ENCODE results near the gene GCN1. TPM values are rescaled to one million over a fixed set of nuclear protein-coding genes. Genes with fewer than 3 reads are reported as not detected.
A peak's percentile ranks its signal among the peaks of the same experiment; 100 is the strongest.

The GCN1 gene
- total RNA-seq, 1 experiment from 2014 or later: 181 TPM

DNA sequence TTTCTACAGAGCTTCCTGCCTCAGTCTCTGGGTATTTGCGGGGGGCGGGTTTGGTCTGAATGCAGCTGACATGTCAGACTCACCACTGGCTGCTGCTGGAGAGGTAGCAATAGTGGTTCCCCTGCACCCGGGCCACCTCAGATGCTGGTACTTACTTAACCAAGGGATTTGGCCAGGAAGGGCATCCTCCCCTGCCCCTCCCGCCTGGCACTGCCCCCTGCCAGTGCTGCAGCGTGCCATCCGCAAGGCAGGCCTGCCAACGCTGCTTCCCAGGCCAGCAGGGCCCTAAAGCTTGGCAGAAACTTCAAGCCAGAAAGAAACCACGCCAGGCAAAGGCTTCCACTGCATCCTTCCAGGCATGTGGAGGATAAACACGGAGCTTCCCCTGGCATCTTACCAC, 100.0 kb downstream of the GCN1 start (continued):
- TF ChIP-seq ZNF317 (CRISPR knock-in tag; IDR thresholded peaks at IDR 0.05; ENCODE audit: borderline replicate concordance, low read depth) (no peak), NR2C2 (CRISPR knock-in tag; IDR thresholded peaks at IDR 0.05) (no peak), ATF2 (CRISPR knock-in tag; IDR thresholded peaks at IDR 0.05; ENCODE audit: borderline replicate concordance, low read depth) (no peak)

GRCh38 chr12:120093592-120094355, 100.7 kb downstream of the GCN1 start:
- DNase-seq (ENCODE audit: low spot score) (peak; percentile 85), ATAC-seq (peak; percentile 84)
- POLR2A ChIA-PET: interaction anchor here (1.1 to 2.2 kb wide), 4 partner anchors 23 to 105 kb away, joined by 3 to 9 read pairs (median 8); partner anchors contain the start of genes BICDL1 and RAB35
- Mint-ChIP-seq H3K9me3 (no peaks in the 10 kb centered on the region), H3K4me1 (peaks cover 36% of the 10 kb centered on the region), H3K36me3 (peaks cover 12% of the 10 kb centered on the region), H3K27me3 (ENCODE audit: low read depth) (no peaks in the 10 kb centered on the region), H3K4me3 (no peak overlapping the region), H3K27ac (peak overlapping the region; percentile 85; the same call in 1 of the 2 replicates)
- CTCF ChIA-PET: interaction anchor here (0.5 to 2.2 kb wide), 12 partner anchors 8 to 172 kb away, joined by 3 to 6 read pairs (median 4); partner anchors contain the start of genes PXN and RAB35
- TF ChIP-seq FOXP4 (CRISPR knock-in tag; IDR thresholded peaks at IDR 0.05) (no peak), ETV6 (CRISPR knock-in tag; IDR thresholded peaks at IDR 0.05) (peak; percentile 58; the same call in 1 of the 2 replicates), ZNF423 (CRISPR knock-in tag; IDR thresholded peaks at IDR 0.05) (peak; percentile 47; the same call in 1 of the 2 replicates), FOXK1 (CRISPR knock-in tag; IDR thresholded peaks at IDR 0.05) (0 out of 2 replicates have a peak, but pooled peaks have one; percentile 11), ZNF281 (CRISPR knock-in tag; IDR thresholded peaks at IDR 0.05) (peak; percentile 56; the same call in 1 of the 2 replicates), OVOL2 (CRISPR knock-in tag; IDR thresholded peaks at IDR 0.05; ENCODE audit: borderline replicate concordance) (no peak), STAT6 (CRISPR knock-in tag; conservative IDR thresholded peaks at IDR 0.05; ENCODE audit: low read depth) (0 out of 2 replicates have a peak, but pooled peaks have one; percentile 22), ZNF232 (CRISPR knock-in tag; IDR thresholded peaks at IDR 0.05) (0 out of 2 replicates have a peak, but pooled peaks have one; percentile 32), TP53 (CRISPR knock-in tag; IDR thresholded peaks at IDR 0.05) (no peak)
- TF ChIP-seq, protein P1, sequence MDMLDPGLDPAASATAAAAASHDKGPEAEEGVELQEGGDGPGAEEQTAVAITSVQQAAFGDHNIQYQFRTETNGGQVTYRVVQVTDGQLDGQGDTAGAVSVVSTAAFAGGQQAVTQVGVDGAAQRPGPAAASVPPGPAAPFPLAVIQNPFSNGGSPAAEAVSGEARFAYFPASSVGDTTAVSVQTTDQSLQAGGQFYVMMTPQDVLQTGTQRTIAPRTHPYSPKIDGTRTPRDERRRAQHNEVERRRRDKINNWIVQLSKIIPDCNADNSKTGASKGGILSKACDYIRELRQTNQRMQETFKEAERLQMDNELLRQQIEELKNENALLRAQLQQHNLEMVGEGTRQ (CRISPR knock-in tag; IDR thresholded peaks at IDR 0.05): peak; percentile 61
